ENCODE results near the gene RRP8. TPM values are rescaled to one million over a fixed set of nuclear protein-coding genes. Genes with fewer than 3 reads are reported as not detected.

RRP8 gene
- total and polyA plus RNA-seq, 2 of the 8 experiments (the other 6 are each of a cell fraction or from before 2014, with no cell fraction given), result 4.2 to 14.9 TPM

GRCh38 chr11:6631361-6631890 is 28.0 kb upstream of the RRP8 start (continued):
- TF ChIP-seq RXRA (IDR thresholded peaks at IDR 0.05; ENCODE audit: insufficient read depth, low read depth, low read length), result no peak
- TF ChIP-seq CTBP2 (IDR thresholded peaks at IDR 0.05; ENCODE audit: borderline replicate concordance, insufficient read depth, insufficient read length, low read length), result no peak
- no peak for TF ChIP-seq RBBP5 (IDR thresholded peaks at IDR 0.05; ENCODE audit: borderline replicate concordance, low read depth, low read length)
